ENCODE results near the gene LOXL1.

DNA sequence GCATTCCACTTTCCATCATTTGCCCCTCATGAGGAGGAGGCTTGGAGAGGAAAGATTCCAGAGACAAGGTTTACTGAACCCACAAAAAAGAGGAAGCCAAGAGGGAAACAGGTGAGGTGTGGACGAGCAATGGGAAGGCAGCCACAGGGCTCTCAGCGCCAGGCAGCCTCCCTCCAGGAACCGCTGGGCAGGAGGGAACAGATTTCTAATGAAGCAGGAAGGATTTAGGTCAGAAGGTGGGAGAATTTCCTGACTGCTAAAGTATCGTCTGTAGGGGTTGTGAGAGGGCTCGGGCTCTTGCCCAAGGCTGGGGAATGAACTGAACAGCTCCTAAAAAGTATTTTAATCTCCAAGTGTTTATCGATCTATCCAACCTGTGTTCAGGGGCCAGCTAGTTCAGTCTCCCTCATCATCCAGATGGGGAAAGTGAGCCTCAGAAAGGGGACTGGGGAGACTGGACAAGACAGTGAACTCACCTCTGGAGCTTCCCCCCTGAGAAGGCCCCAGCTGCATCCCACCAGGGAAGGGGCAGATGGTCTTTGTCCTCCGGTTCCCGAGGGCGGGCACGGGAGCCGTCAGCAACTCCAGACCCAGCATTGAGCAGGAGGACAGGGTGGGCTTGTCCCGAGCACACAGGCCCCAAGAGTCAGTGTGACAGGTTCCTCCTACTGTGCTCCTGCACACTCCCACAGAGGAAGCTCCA is 10.5 kb downstream of the LOXL1 start:
- TF ChIP-seq, protein P1, sequence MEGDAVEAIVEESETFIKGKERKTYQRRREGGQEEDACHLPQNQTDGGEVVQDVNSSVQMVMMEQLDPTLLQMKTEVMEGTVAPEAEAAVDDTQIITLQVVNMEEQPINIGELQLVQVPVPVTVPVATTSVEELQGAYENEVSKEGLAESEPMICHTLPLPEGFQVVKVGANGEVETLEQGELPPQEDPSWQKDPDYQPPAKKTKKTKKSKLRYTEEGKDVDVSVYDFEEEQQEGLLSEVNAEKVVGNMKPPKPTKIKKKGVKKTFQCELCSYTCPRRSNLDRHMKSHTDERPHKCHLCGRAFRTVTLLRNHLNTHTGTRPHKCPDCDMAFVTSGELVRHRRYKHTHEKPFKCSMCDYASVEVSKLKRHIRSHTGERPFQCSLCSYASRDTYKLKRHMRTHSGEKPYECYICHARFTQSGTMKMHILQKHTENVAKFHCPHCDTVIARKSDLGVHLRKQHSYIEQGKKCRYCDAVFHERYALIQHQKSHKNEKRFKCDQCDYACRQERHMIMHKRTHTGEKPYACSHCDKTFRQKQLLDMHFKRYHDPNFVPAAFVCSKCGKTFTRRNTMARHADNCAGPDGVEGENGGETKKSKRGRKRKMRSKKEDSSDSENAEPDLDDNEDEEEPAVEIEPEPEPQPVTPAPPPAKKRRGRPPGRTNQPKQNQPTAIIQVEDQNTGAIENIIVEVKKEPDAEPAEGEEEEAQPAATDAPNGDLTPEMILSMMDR (IDR thresholded peaks at IDR 0.05) = no peak
- TF ChIP-seq EZH2 (IDR thresholded peaks at IDR 0.05; ENCODE audit: borderline replicate concordance, insufficient read depth, low read depth, low read length, poor library complexity, severe bottlenecking) = no peak

Measured in B cell (primary cell).